Osteoblast (primary cell): ENCODE measurements around the gene NDFIP2. TPM values are rescaled to one million over a fixed set of nuclear protein-coding genes. Genes with fewer than 3 reads are reported as not detected.

Experiments used
- DNase-seq: peaks from one replicate; pipeline ENCODE4 v3.0.0; 2011; ENCODE audit warnings: low spot score, mixed read lengths; ENCODE audit not compliant: insufficient read length; ENCODE audit errors: missing footprints
- H2AFZ ChIP-seq: 2 replicates; pipeline ENCODE4 v1.6.0; 2011; ENCODE audit warnings: mild to moderate bottlenecking, low read length
- H3K27ac ChIP-seq: 2 replicates; pipeline ENCODE4 v1.5.1; 2011; ENCODE audit warnings: mild to moderate bottlenecking, low read depth, low read length, moderate library complexity
- H3K27me3 ChIP-seq: 2 replicates; pipeline ENCODE4 v1.6.0; 2012; ENCODE audit warnings: mild to moderate bottlenecking, control low read depth, inconsistent platforms, low read length, moderate library complexity; ENCODE audit not compliant: insufficient read depth
- H3K36me3 ChIP-seq: 2 replicates; pipeline ENCODE4 v1.5.1; 2011; ENCODE audit warnings: mild to moderate bottlenecking, low read length, control low read depth, moderate library complexity; ENCODE audit not compliant: insufficient read depth
- H3K4me1 ChIP-seq: 2 replicates; pipeline ENCODE4 v1.5.1; 2011; ENCODE audit warnings: mild to moderate bottlenecking, low read length, control low read depth, moderate library complexity; ENCODE audit not compliant: insufficient read depth
- H3K4me2 ChIP-seq: 2 replicates; pipeline ENCODE4 v1.6.0; 2011; ENCODE audit warnings: mild to moderate bottlenecking, low read length; ENCODE audit not compliant: insufficient read depth
- H3K4me3 ChIP-seq: fragments of 200-600 bp; sonication (generic); 3 replicates; pipeline ENCODE4 v1.5.1; 2012; ENCODE audit warnings: mild to moderate bottlenecking, low read length, inconsistent platforms; ENCODE audit not compliant: insufficient read depth
- H3K79me2 ChIP-seq: 2 replicates; pipeline ENCODE4 v1.6.0; 2012; ENCODE audit warnings: mild to moderate bottlenecking, low read length, control low read depth, inconsistent platforms; ENCODE audit not compliant: insufficient read depth
- H3K9me3 ChIP-seq: 2 replicates; pipeline ENCODE4 v1.5.1; 2011; ENCODE audit warnings: low read depth, low read length, control low read depth
- H4K20me1 ChIP-seq: 2 replicates; pipeline ENCODE4 v1.6.0; 2012; ENCODE audit warnings: mild to moderate bottlenecking, low read length, control low read depth; ENCODE audit not compliant: insufficient read depth
- total RNA-seq: library from RNA; depleted of rRNA; stranded (reverse); fragments of >200 nt; gene quantifications from 2 replicates; pipeline ENCODE4 v1.2.3, GENCODE V29; 2012
- TF ChIP-seq, protein P1 (sequence below): IDR thresholded peaks from 2 replicates; pipeline ENCODE4 v1.5.1; 2011; ENCODE audit warnings: mild to moderate bottlenecking, low read depth, low read length, moderate library complexity; ENCODE audit errors: extremely low read depth

Gene NDFIP2
- total RNA-seq, 1 donor = 56.5 TPM

DNA sequence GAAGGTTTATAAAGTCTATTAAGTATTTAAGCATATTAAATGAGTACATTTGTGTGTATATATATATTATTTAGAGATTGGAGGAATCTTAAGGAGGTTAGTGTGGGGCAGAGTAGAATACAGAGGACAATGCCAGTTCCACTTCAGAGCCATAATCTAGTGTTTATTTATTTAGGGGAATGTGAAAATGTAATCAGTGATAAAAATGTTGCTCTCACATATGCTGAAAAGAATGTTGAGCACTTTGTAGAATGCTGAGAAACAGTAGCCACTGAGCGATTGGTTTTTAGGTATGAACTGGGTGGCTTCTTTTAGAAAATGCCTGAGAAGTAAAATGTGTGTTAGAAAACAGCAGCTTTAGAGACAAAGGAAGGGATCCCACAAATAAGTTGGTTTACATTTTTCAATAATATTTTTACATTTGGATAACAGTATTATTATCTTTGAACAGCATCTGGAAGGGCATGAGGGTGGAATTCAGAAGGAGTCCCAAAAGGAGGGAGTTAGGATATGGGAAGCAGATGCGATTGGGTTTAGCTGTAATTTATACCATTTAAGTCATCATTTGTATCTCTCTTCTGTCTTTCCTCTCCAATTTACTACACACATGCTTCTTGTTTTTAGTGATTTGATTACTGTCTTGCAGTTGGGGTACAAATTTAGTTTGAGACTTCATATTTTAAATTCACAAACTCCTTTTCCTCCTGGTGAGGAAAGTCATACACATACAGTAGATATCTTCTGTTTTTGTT lies 68.6 kb downstream of the NDFIP2 start:
- no peak overlapping the region for H2AFZ ChIP-seq
- H3K79me2 ChIP-seq = no peaks in the 10 kb centered on the region
- H3K27ac ChIP-seq = no peak overlapping the region
- TF ChIP-seq, protein P1, sequence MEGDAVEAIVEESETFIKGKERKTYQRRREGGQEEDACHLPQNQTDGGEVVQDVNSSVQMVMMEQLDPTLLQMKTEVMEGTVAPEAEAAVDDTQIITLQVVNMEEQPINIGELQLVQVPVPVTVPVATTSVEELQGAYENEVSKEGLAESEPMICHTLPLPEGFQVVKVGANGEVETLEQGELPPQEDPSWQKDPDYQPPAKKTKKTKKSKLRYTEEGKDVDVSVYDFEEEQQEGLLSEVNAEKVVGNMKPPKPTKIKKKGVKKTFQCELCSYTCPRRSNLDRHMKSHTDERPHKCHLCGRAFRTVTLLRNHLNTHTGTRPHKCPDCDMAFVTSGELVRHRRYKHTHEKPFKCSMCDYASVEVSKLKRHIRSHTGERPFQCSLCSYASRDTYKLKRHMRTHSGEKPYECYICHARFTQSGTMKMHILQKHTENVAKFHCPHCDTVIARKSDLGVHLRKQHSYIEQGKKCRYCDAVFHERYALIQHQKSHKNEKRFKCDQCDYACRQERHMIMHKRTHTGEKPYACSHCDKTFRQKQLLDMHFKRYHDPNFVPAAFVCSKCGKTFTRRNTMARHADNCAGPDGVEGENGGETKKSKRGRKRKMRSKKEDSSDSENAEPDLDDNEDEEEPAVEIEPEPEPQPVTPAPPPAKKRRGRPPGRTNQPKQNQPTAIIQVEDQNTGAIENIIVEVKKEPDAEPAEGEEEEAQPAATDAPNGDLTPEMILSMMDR = no peak
- no peak overlapping the region for H3K4me2 ChIP-seq
- no peak overlapping the region for H3K4me3 ChIP-seq
- DNase-seq = no peak
- H4K20me1 ChIP-seq = no peaks in the 10 kb centered on the region
- no peaks in the 10 kb centered on the region for H3K9me3 ChIP-seq
- H3K27me3 ChIP-seq = no peaks in the 10 kb centered on the region
- peaks cover 6% of the 10 kb centered on the region for H3K36me3 ChIP-seq
- H3K4me1 ChIP-seq = no peaks in the 10 kb centered on the region

DNA sequence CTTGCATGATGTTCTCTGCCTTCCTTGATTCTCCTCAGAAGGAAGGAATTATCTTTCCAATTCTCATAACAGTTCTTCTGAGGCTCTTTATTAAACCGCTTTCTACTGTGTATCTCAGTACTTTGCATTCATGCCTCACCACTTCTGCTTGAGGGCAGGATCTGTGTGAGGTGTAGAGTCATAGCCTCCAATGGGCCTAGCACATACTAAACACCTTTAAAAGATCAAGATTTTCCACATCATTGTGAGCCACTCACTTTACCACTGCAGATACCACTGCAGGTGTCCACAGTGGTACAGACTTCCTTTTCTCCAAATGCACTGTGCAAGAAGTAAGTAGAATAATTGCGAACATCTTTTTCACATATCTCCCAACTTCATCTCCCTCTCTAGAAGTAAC lies 76.7 kb downstream of the NDFIP2 start:
- no peak for DNase-seq
- TF ChIP-seq, protein P1 = no peak
- H3K79me2 ChIP-seq = no peaks in the 10 kb centered on the region
- H3K4me1 ChIP-seq = no peaks in the 10 kb centered on the region
- no peaks in the 10 kb centered on the region for H3K27me3 ChIP-seq
- H4K20me1 ChIP-seq = no peaks in the 10 kb centered on the region
- no peak overlapping the region for H3K4me2 ChIP-seq
- H3K36me3 ChIP-seq = peaks cover 1% of the 10 kb centered on the region
- no peak overlapping the region for H3K27ac ChIP-seq
- no peak overlapping the region for H3K4me3 ChIP-seq
- H2AFZ ChIP-seq = no peak overlapping the region
- peaks cover 3% of the 10 kb centered on the region for H3K9me3 ChIP-seq

DNA sequence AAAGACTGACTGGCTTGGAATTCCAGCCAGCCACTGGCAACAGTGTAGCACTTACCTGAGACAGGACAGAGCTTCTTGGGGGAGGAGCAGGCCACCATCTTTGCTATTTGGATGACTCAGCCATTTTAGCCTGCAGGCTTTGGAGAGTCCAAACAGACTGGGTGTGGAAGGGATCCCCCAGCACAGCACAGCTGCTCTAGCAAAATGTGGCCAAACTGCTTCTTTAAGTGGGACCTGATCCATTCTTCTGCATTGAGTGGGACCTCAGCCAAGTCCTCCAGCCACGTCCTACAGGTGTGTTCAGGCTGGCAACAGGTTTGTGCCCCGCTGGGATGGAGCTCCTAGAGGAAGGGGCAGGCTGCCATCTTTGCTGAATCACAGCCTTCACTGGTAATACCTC lies 80.0 kb downstream of the NDFIP2 start:
- DNase-seq = no peak
- Histone ChIP-seq H3K4me1 (no peaks in the 10 kb centered on the region), H3K36me3 (no peaks in the 10 kb centered on the region), H3K27me3 (no peaks in the 10 kb centered on the region), H3K9me3 (peaks cover 3% of the 10 kb centered on the region), H3K79me2 (no peaks in the 10 kb centered on the region), H3K4me2 (no peak overlapping the region), H3K4me3 (no peak overlapping the region), H3K27ac (no peak overlapping the region), H4K20me1 (no peaks in the 10 kb centered on the region), H2AFZ (no peak overlapping the region)
- TF ChIP-seq, protein P1 = no peak

DNA sequence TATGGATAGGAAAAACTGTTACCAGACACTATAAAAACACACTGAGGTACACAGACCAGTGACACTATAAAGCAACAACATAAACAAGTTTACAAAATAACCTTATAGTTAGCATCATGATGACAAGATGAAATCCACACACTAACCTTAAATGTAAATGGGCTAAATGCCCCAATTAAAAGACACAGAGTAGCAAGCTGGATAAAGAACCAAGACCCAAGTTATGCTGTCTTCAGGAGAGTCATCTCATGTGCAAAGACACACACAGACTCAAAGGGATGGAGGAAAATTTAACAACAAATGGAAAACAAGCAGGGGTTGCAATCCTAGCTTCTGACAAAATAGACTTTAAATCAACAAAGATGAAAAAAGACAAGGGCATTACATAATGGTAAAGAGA lies 81.6 kb downstream of the NDFIP2 start:
- Histone ChIP-seq H3K4me2 (no peak overlapping the region), H3K27me3 (no peaks in the 10 kb centered on the region), H3K36me3 (no peaks in the 10 kb centered on the region), H4K20me1 (no peaks in the 10 kb centered on the region), H2AFZ (no peak overlapping the region), H3K27ac (no peak overlapping the region), H3K79me2 (no peaks in the 10 kb centered on the region), H3K9me3 (peaks cover 3% of the 10 kb centered on the region), H3K4me1 (no peaks in the 10 kb centered on the region), H3K4me3 (no peak overlapping the region)
- no peak for DNase-seq
- TF ChIP-seq, protein P1 = no peak
